Left renal pelvis (tissue), 4 donors: ENCODE data around the gene BEST1. TPM values are rescaled to one million over a fixed set of nuclear protein-coding genes. Genes with fewer than 3 reads are reported as not detected.
"Not testable (repeated sequence)": the region's sequence is repeated elsewhere in the genome, so short reads cannot be mapped to it uniquely, and the experiment has no call there.

Experiments used
- DNase-seq, 4 donors: peaks; one replicate each; pipeline ENCODE4 v3.0.0-alpha.2; 2013; ENCODE audit warnings: low read depth in 4 of 4, low spot score in 3 of 4
- polyA plus RNA-seq, 4 donors: library from polyadenylated mRNA; unstranded; fragments of 120-200 nt; gene quantifications; one replicate each; pipeline ENCODE4 v1.2.1, GENCODE V29; 2013; ENCODE audit not compliant: insufficient read length in 4 of 4

BEST1 gene
- polyA plus RNA-seq, 4 donors: 3.7 to 4.7 (median 4.2) TPM

- no peak for DNase-seq
Measured at GRCh38 chr11:61962213-61963015, 12.3 kb downstream of the BEST1 start.

GRCh38 chr11:61963016-61963281, 12.8 kb downstream of the BEST1 start:
- DNase-seq: no peak

DNA sequence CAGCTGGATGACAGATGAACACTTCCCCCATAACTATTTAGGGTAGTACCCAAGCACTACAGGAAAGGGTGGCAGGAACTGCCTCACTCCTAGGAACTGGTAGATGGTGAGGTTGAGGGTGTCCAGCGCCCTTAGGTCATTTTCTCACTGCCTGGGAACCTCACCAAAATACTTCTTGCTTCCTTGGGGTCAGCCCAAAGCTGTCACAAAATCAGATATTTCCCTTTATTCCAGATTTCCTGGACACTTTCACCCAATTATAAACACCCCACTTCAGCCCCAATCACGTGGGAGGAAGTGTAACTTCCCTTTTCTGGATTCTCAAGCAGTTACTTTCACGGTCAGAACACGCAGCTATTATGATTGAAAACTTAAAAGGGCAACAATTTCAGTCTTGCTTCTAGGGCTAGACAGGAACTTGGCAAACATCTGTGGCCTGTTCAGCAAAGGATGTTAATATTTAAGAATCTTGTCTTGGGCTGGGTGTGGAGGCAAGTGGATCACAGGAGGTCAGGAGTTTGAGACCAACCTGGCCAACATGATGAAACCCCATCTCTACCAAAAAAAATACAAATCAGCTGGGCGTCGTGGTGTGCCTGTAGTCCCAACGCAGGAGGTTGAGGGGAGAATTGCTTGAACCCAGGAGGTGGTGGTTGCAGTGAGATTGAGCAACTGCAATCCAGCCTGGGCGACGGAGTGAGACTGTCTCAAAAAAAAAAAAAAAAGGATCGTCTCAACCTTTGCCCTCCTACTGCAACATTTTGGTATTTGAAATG, 13.3 kb downstream of the BEST1 start:
- DNase-seq: no peak

DNA sequence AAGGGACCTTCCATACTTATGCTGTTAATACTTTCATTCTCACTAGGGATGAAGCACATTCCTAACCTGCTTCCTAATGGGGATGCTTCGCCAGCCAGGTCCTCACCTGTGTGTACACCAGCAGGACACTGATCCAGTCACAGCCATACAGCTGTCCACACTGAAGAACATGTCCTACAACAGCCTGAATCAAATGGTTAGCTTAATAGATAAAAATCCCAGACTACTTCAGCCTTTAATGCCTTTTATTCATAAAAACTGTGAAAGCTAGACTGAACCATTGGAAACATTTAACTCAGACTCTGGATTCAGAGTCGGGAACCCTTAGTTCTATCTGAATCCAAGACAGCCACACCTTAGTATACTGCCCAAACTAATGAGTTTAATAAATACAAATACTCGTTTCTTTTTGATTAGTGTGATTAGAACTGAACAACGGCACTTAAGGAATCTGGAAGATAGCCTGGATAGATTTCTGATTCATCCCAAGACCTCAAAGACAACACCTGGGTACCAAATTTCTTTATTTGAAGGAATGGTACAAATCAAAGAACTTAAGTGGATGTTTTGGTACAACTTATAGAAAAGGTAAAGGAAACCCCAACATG, 14.0 kb downstream of the BEST1 start:
- no peak for DNase-seq

DNA sequence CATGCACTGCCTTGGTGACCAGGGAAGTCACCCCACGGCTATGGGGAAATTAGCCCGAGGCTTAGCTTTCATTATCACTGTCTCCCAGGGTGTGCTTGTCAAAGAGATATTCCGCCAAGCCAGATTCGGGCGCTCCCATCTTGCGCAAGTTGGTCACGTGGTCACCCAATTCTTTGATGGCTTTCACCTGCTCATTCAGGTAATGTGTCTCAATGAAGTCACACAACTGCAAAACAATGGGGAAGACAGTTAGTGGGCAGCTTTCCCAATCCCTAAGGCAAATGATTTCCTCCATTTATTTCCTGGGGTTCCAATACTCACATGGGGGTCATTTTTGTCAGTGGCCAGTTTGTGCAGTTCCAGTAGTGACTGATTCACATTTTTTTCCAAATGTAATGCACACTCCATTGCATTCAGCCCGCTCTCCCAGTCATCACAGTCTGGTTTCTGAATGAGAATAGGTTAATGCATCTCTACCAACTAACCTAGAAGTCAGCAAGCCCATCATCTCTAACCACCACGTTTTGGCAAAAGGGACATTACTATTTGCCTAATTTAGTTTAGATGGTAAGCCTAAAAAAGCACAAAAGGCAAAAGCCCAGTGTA, 14.6 kb downstream of the BEST1 start:
- DNase-seq: not testable (repeated sequence)

- DNase-seq: no peak
Measured at GRCh38 chr11:61966734-61967115, 16.6 kb downstream of the BEST1 start.

DNA sequence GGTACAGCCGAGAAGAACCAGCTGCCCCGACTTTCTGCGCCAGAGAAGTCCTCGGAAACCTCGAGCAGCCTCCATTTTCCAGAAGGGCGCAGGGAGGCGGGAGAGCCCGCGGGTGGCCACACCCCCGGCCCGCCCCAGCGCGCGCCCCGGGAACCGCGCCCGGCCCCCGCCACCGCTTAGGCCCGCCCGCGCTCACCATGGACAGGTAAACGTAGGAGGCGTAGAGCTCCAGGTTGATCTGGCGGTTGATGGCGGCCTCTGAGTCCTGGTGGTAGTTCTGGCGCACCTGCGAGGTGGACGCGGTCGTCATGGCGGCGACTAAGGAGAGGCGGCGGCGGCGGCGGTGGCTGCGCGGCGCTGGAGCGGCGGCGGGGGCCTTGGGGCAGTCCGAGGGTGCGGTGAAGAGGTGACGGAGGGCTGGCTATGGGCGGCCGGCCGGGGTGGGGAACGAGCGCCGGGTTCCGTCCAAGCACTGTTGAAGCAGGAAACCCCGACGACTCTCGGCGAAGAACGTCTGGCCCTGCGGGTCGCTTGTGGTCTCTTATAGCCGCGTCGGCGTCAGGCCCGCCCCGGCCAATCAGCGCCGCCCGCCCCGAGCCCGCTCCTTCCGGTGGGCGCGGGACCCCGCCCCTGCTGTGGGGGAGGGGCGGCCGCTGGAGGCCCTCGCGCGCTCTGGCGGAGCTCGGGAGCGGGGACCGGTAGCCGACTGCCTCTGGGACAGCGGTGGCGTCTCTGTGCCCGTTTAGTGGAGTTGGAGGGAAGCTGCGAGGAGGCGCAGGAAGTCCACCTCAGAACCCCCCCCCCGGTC, 17.2 kb downstream of the BEST1 start, which contains the start of gene FTH1:
Gene FTH1, minus strand, starts transcription at position 519 of the 808 bp plus-strand sequence. Its CDS starts 209 bp downstream, at position 310.
- DNase-seq: peak in 3 of 4 donors; percentile 83 to 88 (median 88)

GRCh38 chr11:61967924-61968757, 18.0 kb downstream of the BEST1 start:
- DNase-seq: no peak

GRCh38 chr11:61968758-61969390, 18.7 kb downstream of the BEST1 start:
- DNase-seq: no peak

GRCh38 chr11:61969391-61969758, 19.2 kb downstream of the BEST1 start:
- DNase-seq: no peak

DNA sequence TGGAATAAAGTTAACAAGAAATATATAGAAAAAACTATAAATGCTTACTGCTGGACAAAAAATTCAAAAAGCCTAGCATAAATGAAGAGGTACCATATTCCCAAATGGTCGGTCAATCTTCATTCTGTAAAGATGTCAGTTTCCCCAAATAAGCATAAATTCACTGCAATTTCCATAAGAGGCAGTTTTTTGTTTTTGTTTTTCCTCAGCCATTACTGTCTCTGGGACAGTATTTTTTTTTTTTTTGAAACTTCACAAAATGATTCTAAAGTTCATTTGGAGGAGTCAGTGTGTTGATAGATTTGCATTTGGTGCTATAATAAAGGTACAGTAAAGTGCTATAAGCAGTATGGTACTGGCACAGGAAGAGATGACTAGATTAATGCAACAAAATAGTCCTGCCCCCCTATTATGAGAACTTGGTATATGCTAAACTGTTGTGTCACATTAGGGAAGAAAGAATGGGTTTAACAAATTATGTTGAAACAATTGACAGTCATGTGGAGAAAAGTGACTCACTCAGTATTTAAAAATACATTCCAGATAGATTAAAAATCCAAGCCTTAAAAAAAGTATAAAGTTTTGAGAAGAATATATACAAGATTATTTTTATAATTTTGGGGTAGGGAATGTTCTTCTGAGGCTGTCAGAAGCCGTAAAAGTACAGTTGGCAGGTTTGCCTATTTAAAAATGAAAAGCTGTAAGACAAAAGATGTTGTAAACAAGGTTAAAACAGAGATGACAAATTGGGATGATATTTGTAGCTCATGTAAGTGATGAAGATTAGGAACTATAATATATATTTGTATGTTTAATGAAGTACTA, 19.9 kb downstream of the BEST1 start:
- no peak for DNase-seq

DNA sequence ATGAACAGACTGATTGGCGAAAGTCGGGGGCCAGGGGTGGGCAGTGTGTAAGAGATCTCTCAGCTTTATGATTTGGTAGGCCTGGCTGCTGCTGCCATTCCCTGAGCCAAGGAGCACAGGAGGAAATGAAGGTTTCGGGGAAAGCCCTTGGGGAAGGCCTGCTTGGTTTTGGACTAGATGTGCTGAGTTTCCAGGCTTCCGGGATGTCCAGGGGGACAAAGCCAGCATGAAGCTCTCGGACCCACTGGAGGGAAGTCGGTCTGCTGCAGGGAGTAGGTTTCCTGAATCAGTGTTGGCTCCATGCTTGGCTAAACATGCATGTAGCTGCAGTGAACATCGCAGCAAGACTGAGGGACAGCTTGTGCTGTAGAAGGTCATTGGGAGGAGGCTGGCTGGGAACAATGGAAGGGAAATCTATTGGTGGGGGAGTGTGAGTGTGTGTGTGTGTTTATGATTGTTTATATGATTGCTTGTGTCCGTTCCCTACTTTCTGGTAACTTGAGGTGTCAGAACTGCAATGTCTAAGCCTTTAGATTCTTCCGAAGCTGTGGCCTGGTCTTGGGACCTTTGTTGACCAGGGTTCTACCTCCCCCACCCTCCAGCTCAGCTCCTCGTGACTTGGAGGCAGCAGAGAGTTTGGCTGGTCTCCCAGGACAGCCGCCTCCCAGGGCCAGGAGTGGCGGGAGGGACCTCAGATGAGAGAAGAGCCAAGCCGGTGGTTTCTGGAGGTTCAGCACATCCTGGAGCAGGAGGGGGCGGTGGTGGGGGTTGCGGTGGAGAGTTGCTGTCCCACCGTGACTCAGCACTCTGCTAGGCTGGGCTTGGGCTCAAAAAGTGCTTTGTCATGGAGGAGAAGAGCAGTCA, 21.3 kb downstream of the BEST1 start:
- DNase-seq: peak; percentile 86 to 92 (median 90)

DNA sequence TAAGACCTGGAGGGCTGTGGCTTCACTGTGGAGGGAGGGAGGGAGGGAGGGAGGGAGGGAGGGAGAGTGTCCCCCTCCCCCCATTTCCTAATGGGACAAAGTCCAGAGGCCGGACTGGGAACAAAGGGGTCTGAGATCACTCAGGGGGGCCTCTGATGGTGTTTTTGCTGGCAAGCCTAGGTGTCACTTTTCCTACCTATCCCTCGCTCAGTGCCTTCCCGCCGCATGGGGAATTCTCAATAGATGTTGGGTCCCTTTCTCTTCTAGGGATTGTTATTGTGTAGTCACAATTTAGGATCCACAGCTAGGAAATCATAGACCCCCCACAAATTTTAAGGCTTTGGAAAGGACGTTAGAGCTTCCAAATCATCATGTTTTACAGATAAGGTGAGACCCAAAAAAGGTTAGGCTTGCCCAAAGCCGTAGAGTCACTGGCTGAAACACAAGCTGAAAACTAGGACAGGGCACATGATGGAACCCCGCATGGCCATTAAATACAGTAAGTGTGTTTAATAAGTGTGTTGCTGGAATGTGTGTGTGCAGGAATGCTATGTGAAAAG, 22.0 kb downstream of the BEST1 start:
- DNase-seq: no peak

DNA sequence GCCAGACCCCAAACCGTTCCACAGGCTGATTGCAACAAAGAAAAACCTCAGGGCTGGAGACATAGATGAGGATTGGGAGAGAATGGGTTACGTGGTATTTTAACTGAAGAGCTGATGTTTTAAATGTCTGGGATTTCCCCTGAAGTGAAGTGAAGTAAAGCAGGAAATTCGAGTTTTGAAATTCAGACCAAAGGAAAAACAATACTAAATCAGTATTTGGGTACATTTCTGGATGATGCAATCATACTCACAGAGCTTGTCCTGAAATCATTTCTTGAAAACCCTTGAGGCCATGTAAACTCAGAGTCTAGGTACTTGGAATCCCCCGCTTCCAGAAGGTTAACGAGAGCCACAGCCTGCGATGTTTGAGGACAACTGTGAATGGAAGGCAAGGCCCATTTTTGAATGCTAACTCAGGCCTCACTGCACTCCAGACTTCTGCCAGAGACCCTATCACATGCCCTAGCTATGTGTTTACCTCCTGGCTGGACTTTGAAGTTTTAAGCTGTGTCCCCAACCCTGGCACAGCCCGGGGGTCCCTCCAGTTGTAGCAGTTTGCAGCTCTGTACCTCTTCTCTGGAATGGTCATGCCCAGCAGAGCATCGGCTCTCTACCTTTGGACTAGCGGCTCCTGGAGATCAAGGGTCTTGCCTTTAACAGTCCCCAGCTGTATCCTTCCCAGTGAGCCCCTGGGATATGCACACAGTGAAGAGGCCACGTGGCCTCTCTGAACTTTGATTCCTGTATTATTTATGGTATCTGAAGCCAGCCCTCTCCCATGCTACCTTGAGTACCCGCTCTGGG, 22.7 kb downstream of the BEST1 start:
- no peak for DNase-seq

DNA sequence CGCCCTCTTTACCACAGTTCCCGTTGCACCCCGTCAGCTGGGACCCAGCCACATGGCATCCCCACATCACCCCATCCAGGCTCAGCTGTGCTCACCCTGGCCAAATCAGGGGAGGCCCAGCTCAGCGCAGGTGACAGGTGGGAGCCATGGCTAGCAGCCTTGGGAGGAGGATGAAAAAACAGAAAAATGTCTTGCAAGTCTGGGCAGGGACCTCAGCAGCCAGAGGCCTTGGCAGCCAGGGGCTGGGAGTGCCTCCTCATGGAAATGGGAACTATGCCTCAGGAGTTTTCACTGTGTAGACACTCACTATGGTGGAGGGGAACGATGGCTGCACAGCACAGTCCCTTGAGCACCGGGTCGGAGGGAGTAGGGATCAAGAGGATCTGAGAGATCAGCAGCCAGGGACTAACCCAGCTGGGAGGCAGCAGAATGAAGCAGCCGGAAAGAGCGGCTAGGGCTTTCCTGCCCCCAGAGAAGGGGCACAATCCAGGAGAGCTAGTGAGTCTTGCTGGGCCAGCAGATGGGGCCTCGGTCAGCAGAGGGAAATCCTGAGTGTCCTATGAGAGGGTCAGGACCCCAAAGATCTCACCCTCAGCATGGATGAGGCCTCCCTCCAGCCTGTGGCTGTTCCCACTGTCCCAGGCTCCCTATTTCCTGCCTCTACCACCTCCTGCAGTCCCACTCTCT, 23.5 kb downstream of the BEST1 start:
- no peak for DNase-seq
